Measurements from ENCODE around the gene NLGN1.

GRCh38 chr3:173615661-173616060 is 218.1 kb downstream of the NLGN1 start:
- TF ChIP-seq POLR2A (IDR thresholded peaks at IDR 0.05; ENCODE audit: extremely low read depth, insufficient read length), result no peak
- TF ChIP-seq, protein P1, sequence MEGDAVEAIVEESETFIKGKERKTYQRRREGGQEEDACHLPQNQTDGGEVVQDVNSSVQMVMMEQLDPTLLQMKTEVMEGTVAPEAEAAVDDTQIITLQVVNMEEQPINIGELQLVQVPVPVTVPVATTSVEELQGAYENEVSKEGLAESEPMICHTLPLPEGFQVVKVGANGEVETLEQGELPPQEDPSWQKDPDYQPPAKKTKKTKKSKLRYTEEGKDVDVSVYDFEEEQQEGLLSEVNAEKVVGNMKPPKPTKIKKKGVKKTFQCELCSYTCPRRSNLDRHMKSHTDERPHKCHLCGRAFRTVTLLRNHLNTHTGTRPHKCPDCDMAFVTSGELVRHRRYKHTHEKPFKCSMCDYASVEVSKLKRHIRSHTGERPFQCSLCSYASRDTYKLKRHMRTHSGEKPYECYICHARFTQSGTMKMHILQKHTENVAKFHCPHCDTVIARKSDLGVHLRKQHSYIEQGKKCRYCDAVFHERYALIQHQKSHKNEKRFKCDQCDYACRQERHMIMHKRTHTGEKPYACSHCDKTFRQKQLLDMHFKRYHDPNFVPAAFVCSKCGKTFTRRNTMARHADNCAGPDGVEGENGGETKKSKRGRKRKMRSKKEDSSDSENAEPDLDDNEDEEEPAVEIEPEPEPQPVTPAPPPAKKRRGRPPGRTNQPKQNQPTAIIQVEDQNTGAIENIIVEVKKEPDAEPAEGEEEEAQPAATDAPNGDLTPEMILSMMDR (IDR thresholded peaks at IDR 0.05; ENCODE audit: low read depth, low read length), result no peak

All from NB4 (cell line).